Femur (tissue), 1 donor: ENCODE data around the gene CELSR1.
"Not testable (repeated sequence)": the region's sequence is repeated elsewhere in the genome, so short reads cannot be mapped to it uniquely, and the experiment has no call there.

Experiments
- DNase-seq: peaks from one replicate; pipeline ENCODE4 v3.0.0-alpha.2; 2017

CELSR1 gene

GRCh38 chr22:46479046-46479445 lies 58.4 kb downstream of the CELSR1 start:
- no peak for DNase-seq

GRCh38 chr22:46478083-46478551 lies 59.3 kb downstream of the CELSR1 start:
- DNase-seq = no peak

- DNase-seq = no peak
Observed at GRCh38 chr22:46476547-46476941, 60.9 kb downstream of the CELSR1 start.

GRCh38 chr22:46473896-46474557 lies 63.4 kb downstream of the CELSR1 start:
- no peak for DNase-seq

GRCh38 chr22:46473021-46473779 lies 64.2 kb downstream of the CELSR1 start:
- DNase-seq = no peak

- no peak for DNase-seq
Observed at GRCh38 chr22:46472722-46473016, 64.8 kb downstream of the CELSR1 start.

GRCh38 chr22:46471901-46472721 lies 65.3 kb downstream of the CELSR1 start:
- DNase-seq = no peak

GRCh38 chr22:46471330-46471729 lies 66.1 kb downstream of the CELSR1 start:
- not testable (repeated sequence) for DNase-seq

GRCh38 chr22:46469711-46470110 lies 67.7 kb downstream of the CELSR1 start:
- no peak for DNase-seq

GRCh38 chr22:46467006-46467405 lies 70.4 kb downstream of the CELSR1 start:
- no peak for DNase-seq

GRCh38 chr22:46466255-46466676 lies 71.2 kb downstream of the CELSR1 start:
- no peak for DNase-seq

- DNase-seq = no peak
Observed at GRCh38 chr22:46465793-46466192, 71.6 kb downstream of the CELSR1 start.

- DNase-seq = no peak
Observed at GRCh38 chr22:46465345-46465720, 72.1 kb downstream of the CELSR1 start.

GRCh38 chr22:46464701-46465344 lies 72.6 kb downstream of the CELSR1 start:
- no peak for DNase-seq

GRCh38 chr22:46464296-46464695 lies 73.1 kb downstream of the CELSR1 start:
- no peak for DNase-seq

- no peak for DNase-seq
Observed at GRCh38 chr22:46463435-46464227, 73.8 kb downstream of the CELSR1 start.

- DNase-seq = no peak
Observed at GRCh38 chr22:46462726-46463371, 74.6 kb downstream of the CELSR1 start.

- no peak for DNase-seq
Observed at GRCh38 chr22:46461566-46462180, 75.7 kb downstream of the CELSR1 start.

- DNase-seq = no peak
Observed at GRCh38 chr22:46460857-46461256, 76.6 kb downstream of the CELSR1 start.

GRCh38 chr22:46459347-46460065 lies 77.9 kb downstream of the CELSR1 start:
- DNase-seq = no peak

GRCh38 chr22:46458525-46458924 lies 78.9 kb downstream of the CELSR1 start:
- no peak for DNase-seq
